Loucy (cell line): ENCODE data around the gene RIIAD1.

ENCODE experiments used
- H2AFZ ChIP-seq: fragments of 200-600 bp; sonication (generic); 2 replicates; pipeline ENCODE4 v1.6.0; 2016; ENCODE audit warnings: antibody characterized with exemption, mild to moderate bottlenecking, low read length, moderate library complexity
- H3F3A ChIP-seq: fragments of 200-600 bp; 2 replicates; pipeline ENCODE4 v1.6.0; 2016; ENCODE audit warnings: antibody characterized with exemption, low read depth, mild to moderate bottlenecking
- H3K27me3 ChIP-seq: fragments of 200-600 bp; sonication (generic); 2 replicates; pipeline ENCODE4 v1.6.1; 2014; ENCODE audit warnings: low read length, mild to moderate bottlenecking; ENCODE audit not compliant: insufficient read depth, poor library complexity, severe bottlenecking
- H3K36me3 ChIP-seq: fragments of 200-600 bp; sonication (generic); 2 replicates; pipeline ENCODE4 v1.6.1; 2016; ENCODE audit warnings: low read length; ENCODE audit not compliant: insufficient read depth
- H3K4me1 ChIP-seq: fragments of 200-600 bp; sonication (generic); 2 replicates; pipeline ENCODE4 v1.5.1; 2014; ENCODE audit warnings: low read length, mild to moderate bottlenecking; ENCODE audit not compliant: insufficient read depth, poor library complexity, severe bottlenecking
- H3K4me2 ChIP-seq: fragments of 200-600 bp; sonication (generic); 2 replicates; pipeline ENCODE4 v1.6.0; 2014; ENCODE audit warnings: antibody characterized with exemption, low read length, low read depth, mild to moderate bottlenecking; ENCODE audit not compliant: poor library complexity, severe bottlenecking
- H3K4me3 ChIP-seq: fragments of 200-600 bp; sonication (generic); 2 replicates; pipeline ENCODE4 v1.5.1; 2014; ENCODE audit warnings: low read length, mild to moderate bottlenecking, mixed read lengths; ENCODE audit not compliant: poor library complexity, severe bottlenecking
- H3K79me2 ChIP-seq: fragments of 200-600 bp; sonication (generic); 2 replicates; pipeline ENCODE4 v1.6.1; 2014; ENCODE audit warnings: low read length; ENCODE audit not compliant: insufficient read depth
- H3K9ac ChIP-seq: fragments of 200-600 bp; sonication (generic); 2 replicates; pipeline ENCODE4 v1.6.0; 2014; ENCODE audit warnings: mild to moderate bottlenecking, low read depth, low read length, moderate library complexity; ENCODE audit not compliant: poor library complexity, severe bottlenecking
- H3K9me2 ChIP-seq: fragments of 200-600 bp; sonication (generic); replicated peaks from 2 replicates; pipeline ENCODE4 v1.6.1; 2016; ENCODE audit warnings: low read depth, low read length, mixed read lengths
- H3K9me3 ChIP-seq: fragments of 200-600 bp; sonication (generic); 2 replicates; pipeline ENCODE4 v1.6.1; 2014; ENCODE audit warnings: mild to moderate bottlenecking, antibody characterized with exemption, low read length, low read depth; ENCODE audit not compliant: insufficient read depth
- H4K20me1 ChIP-seq: fragments of 200-600 bp; sonication (generic); 2 replicates; pipeline ENCODE4 v1.6.0; 2014; ENCODE audit warnings: antibody characterized with exemption, low read length, mild to moderate bottlenecking; ENCODE audit not compliant: insufficient read depth, poor library complexity, severe bottlenecking
- CTCF ChIP-seq: fragments of 200-600 bp; sonication (generic); conservative IDR thresholded peaks from 2 replicates; pipeline ENCODE4 v1.5.1; 2014; ENCODE audit warnings: mild to moderate bottlenecking, antibody characterized with exemption, low read length
- EZH2phosphoT487 ChIP-seq: fragments of 200-600 bp; IDR thresholded peaks from 2 replicates; pipeline ENCODE4 v1.6.1; 2018; ENCODE audit warnings: antibody characterized with exemption, mild to moderate bottlenecking, moderate library complexity, borderline replicate concordance

Gene RIIAD1

GRCh38 chr1:151737479-151737878 is 16.2 kb downstream of the RIIAD1 start:
- TF ChIP-seq CTCF (no peak), EZH2phosphoT487 (no peak)
- no peak overlapping the region for H3K4me2 ChIP-seq
- no peaks in the 10 kb centered on the region for H3K79me2 ChIP-seq
- H3F3A ChIP-seq, result no peaks in the 10 kb centered on the region
- no peak overlapping the region for H3K4me3 ChIP-seq
- no peaks in the 10 kb centered on the region for H3K9me2 ChIP-seq
- H4K20me1 ChIP-seq, result no peaks in the 10 kb centered on the region
- H2AFZ ChIP-seq, result no peak overlapping the region
- H3K36me3 ChIP-seq, result no peaks in the 10 kb centered on the region
- no peaks in the 10 kb centered on the region for H3K27me3 ChIP-seq
- no peaks in the 10 kb centered on the region for H3K4me1 ChIP-seq
- H3K9me3 ChIP-seq, result no peaks in the 10 kb centered on the region; the same call in 1 of the 2 replicates
- H3K9ac ChIP-seq, result no peak overlapping the region

- Histone ChIP-seq H3F3A (no peaks in the 10 kb centered on the region), H3K4me1 (no peaks in the 10 kb centered on the region), H3K9me3 (no peaks in the 10 kb centered on the region; the same call in 1 of the 2 replicates), H3K4me2 (no peak overlapping the region), H4K20me1 (no peaks in the 10 kb centered on the region), H3K27me3 (peaks cover 8% of the 10 kb centered on the region), H3K9me2 (no peaks in the 10 kb centered on the region), H3K79me2 (no peaks in the 10 kb centered on the region), H3K4me3 (no peak overlapping the region), H3K36me3 (no peaks in the 10 kb centered on the region), H2AFZ (no peak overlapping the region), H3K9ac (no peak overlapping the region)
- TF ChIP-seq CTCF, result no peak
Observed at GRCh38 chr1:151739590-151740355, 18.5 kb downstream of the RIIAD1 start.

- Histone ChIP-seq H3K4me3 (no peak overlapping the region), H3K9ac (no peak overlapping the region), H3F3A (no peaks in the 10 kb centered on the region), H3K36me3 (no peaks in the 10 kb centered on the region), H3K4me2 (no peak overlapping the region), H2AFZ (no peak overlapping the region), H3K4me1 (no peaks in the 10 kb centered on the region), H3K9me2 (no peaks in the 10 kb centered on the region), H3K27me3 (peaks cover 8% of the 10 kb centered on the region), H3K79me2 (no peaks in the 10 kb centered on the region), H4K20me1 (no peaks in the 10 kb centered on the region), H3K9me3 (no peaks in the 10 kb centered on the region; the same call in 1 of the 2 replicates)
- no peak for TF ChIP-seq CTCF
- TF ChIP-seq EZH2phosphoT487, result no peak
Observed at GRCh38 chr1:151741516-151741915, 20.2 kb downstream of the RIIAD1 start.
